NCI-H146 treated with DMSO at 0.1 percent for 48 hours (cell line): ENCODE data around the gene ORC1.

Experiments
- DNase-seq: peaks from one replicate; lab custom pipeline; 2025; ENCODE audit not compliant: unreplicated experiment; lab: John Stamatoyannopoulos, UW

The ORC1 gene

GRCh38 chr1:52404116-52404974 lies at the start of gene ORC1, which contains the start of gene PRPF38A:
TSS of gene ORC1 (minus strand) at chr1:52404423. CDS start at chr1:52402223, 2,200 bp downstream.
TSS of gene PRPF38A (plus strand) at chr1:52404602. CDS start at chr1:52404750, 148 bp downstream.
- peak; percentile 96 for DNase-seq

DNA sequence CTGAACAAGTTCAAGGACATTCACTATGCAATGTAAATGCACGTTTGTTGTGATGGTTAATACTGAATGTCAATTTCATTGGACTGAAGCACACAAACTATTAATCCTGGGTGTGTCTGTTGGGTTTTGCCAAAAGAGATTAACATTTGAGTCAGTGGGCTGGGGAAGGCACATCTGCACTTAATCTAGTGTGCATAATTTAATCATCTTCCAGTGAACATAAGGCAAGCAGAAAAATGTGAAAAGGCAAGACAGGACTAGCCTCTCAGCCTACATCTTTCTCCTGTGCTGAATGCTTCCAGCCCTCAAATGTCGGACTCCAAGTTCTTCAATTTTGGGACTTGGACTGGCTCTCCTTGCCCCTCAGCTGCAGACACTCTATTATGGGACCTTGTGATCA lies 40.2 kb upstream of the ORC1 start:
- DNase-seq = no peak

- DNase-seq = no peak
These were observed 35.8 kb upstream of the ORC1 start for GRCh38 chr1:52439976-52440375.

DNA sequence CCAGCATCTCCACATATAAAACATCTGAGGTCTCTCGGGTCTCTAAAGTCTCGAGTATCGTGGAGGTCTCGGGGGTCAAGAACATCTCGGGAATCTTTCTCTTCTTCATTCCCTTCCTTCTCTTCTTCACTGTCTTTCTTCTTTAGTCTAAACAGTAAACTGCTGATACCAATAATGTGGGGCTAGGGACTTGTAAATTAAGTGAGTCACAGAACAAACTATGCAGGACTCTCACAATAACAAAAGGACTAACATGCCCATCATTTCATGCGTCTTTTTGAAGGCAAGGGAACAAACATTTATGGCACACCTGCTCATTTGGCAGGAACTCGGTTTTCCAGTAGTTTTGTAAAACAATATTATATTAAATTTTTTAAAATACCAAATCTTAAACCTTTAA lies 32.6 kb upstream of the ORC1 start:
- no peak for DNase-seq

DNA sequence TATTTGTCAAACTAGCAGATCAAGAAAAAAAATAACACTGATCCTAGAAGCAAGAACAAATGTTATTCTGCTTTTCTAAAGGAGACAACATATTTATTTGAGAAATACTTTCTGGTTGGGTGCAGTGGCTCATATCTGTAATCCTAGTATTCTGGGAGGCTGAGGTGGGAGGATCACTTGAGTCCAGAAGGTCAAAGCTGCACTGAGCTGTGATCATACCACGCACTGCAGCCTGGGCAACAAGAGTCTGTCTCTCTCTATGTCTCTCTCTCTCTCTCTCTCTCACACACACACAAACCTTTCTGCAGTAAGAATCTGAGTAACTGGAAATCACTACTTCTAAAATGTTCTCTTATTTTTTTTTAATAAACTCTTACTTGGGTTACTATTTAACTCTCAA lies 31.4 kb upstream of the ORC1 start:
- no peak for DNase-seq

- DNase-seq = no peak
These were observed 31.0 kb upstream of the ORC1 start for GRCh38 chr1:52435211-52435610.

- DNase-seq = no peak
These were observed 28.6 kb upstream of the ORC1 start for GRCh38 chr1:52432807-52433206.

GRCh38 chr1:52427152-52427551 lies 22.9 kb upstream of the ORC1 start:
- DNase-seq = no peak

- no peak for DNase-seq
These were observed 22.1 kb upstream of the ORC1 start for GRCh38 chr1:52426371-52426770.

GRCh38 chr1:52424813-52425212 lies 20.6 kb upstream of the ORC1 start:
- no peak for DNase-seq

GRCh38 chr1:52424231-52424636 lies 20.0 kb upstream of the ORC1 start:
- DNase-seq = no peak

DNA sequence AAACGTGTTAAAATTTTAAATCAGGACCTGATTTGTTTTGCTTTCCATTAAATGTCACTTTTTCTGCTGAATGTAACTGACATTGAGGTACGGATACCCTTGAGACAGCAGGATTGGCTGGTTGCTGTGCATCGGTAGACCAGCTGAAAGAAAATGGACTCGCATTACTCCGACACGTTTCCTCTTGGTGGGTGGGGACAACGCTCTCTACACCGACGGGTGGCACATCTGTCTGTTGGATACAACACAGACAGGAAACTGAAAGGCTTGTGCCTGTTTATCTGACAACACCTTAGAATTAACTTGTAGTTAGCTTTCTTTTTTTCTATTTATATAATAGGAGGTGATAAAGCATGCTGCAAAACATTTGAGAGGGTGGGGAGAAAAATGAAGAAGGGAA lies 19.5 kb upstream of the ORC1 start:
- no peak for DNase-seq

DNA sequence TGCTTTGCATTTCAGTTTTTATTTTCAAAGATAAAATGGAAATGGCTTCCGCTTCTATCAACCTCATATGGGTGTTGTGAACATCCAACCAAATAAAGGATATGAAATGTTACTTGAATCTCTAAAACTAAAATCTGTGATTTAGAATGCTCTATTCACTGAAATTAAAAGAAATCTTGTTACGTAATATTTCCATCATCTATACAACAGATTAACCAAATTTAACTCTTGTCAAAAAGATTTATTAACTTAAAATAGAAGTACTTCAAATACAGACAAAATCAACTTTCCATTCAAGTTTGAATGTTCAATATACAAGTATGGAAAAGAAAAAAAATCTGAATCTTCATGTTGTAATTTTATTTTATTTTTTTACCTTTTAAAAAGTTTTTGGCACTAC lies 18.8 kb upstream of the ORC1 start:
- DNase-seq = no peak

DNA sequence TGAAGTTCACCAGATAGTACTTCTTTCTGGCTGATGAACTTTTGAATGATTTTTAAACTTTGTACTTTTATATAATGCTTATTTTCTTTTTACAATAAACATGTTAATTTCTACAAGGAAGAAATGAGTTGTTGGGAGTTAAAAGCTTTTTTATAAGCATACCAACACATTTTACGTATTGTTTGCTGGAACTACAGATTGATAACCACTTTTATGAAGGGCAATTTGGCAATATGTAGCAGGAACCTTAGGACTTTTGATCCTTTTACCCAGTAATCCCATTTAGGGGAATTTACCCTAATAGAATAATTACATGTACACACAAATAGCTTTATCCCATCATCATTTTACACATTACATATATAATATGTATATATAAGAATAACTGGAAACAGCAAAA lies 16.5 kb upstream of the ORC1 start:
- DNase-seq = no peak

GRCh38 chr1:52416811-52417210 lies 12.6 kb upstream of the ORC1 start:
- no peak for DNase-seq

- no peak for DNase-seq
These were observed 10.7 kb upstream of the ORC1 start for GRCh38 chr1:52414942-52415341.

DNA sequence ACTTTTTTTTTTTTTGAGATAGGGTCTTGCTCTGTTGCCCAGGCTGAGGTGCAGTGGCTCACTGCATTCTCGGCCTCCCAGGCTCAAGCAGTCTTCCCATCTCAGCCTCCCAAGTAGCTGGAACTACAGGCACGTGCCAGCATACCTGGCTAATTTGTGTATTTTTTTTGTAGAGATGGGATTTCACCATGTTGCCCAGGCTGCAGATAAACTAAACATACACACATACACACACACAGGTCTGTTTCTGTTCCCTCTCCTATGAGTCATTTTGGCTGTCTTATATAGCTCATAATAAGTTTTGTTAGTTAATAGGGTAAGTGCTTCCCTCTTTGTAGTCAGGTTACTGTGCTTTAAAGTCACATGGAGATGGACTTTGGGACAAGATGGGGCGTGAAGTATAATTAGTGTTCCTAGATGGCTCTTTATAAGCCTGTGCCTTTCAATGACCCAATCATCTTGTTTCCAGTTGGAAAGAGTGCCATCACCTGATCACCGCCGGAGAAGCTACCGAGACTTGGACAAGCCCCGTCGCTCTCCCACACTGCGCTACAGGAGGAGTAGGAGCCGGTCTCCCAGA lies 9.3 kb upstream of the ORC1 start:
- no peak for DNase-seq

DNA sequence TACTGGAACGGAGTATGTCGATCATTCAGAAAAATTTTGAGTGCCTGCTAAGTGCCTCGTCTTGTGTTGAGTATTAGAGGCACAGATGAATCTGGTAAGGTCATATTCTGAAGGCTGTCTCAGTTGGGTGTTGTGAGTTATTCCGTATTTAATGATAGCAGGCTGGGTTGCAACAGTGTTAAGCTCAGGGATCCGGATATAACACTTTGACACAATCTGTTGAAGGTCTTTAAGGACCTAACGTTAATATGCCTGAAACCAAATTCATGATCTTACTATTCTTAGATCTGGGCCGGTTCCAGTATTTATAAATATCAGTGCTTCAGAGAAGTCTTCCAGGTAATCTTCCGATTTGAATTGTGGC lies 734 bp upstream of the ORC1 start:
- no peak for DNase-seq

GRCh38 chr1:52403566-52404115 lies 582 bp downstream of the ORC1 start:
- peak; percentile 30 for DNase-seq

GRCh38 chr1:52402860-52403240 lies 1.4 kb downstream of the ORC1 start:
- DNase-seq = no peak

- no peak for DNase-seq
These were observed 4.1 kb downstream of the ORC1 start for GRCh38 chr1:52400131-52400530.

- DNase-seq = no peak
These were observed 4.6 kb downstream of the ORC1 start for GRCh38 chr1:52399629-52400028.
